ENCODE results near the gene ATP11A. TPM values are rescaled to one million over a fixed set of nuclear protein-coding genes. Genes with fewer than 3 reads are reported as not detected.

The ATP11A gene
- total and polyA plus RNA-seq, 10 of the 15 experiments (the other 5 are each of a cell fraction or from before 2014, with no cell fraction given) = 1.4 to 69.6 (median 14.4) TPM

DNA sequence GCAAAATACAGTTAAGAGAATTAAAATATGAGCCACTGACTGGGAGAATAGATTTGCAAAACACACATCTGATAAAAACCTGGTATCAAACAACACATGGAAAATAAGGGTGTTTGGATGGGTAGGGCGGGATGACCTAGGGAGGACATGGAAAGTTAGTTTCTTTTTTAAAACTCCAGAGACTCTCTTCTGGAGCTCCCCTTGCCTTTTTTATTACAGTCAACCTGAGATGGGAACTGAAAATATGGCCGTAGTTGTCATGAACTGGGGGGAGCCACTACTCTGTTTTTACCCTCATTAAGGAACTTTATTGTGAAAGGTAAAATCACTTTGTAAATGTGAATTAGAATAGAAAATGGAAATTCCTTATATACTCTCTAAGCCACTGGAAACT lies 113.0 kb downstream of the ATP11A start (continued):
- TF ChIP-seq, protein P1, sequence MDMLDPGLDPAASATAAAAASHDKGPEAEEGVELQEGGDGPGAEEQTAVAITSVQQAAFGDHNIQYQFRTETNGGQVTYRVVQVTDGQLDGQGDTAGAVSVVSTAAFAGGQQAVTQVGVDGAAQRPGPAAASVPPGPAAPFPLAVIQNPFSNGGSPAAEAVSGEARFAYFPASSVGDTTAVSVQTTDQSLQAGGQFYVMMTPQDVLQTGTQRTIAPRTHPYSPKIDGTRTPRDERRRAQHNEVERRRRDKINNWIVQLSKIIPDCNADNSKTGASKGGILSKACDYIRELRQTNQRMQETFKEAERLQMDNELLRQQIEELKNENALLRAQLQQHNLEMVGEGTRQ (IDR thresholded peaks at IDR 0.05; ENCODE audit: borderline replicate concordance, low read depth, low read length) = no peak
- TF ChIP-seq RFX5 (IDR thresholded peaks at IDR 0.05; ENCODE audit: low read depth, low read length) (no peak), IRF4 (IDR thresholded peaks at IDR 0.05; ENCODE audit: low read depth, low read length) (peak; percentile 43; the same call in 1 of the 2 replicates), IKZF1 (conservative IDR thresholded peaks at IDR 0.05) (peak; percentile 57), JUNB (IDR thresholded peaks at IDR 0.05) (peak; percentile 47; the same call in 1 of the 2 replicates), GABPA (IDR thresholded peaks at IDR 0.05; ENCODE audit: low read depth) (no peak), HDGF (IDR thresholded peaks at IDR 0.05) (no peak), TCF7 (IDR thresholded peaks at IDR 0.05; ENCODE audit: borderline replicate concordance) (no peak), ZNF622 (IDR thresholded peaks at IDR 0.05) (no peak), EP300 (IDR thresholded peaks at IDR 0.05; ENCODE audit: borderline replicate concordance in 1 of 2, control insufficient read depth in 1 of 2, low read depth in 2 of 2, low read length in 2 of 2) (peak in 1 of 2 experiments; percentile 79; a peak in 2 of 4 replicates), BACH1 (IDR thresholded peaks at IDR 0.05; ENCODE audit: borderline replicate concordance) (no peak), SMARCA5 (IDR thresholded peaks at IDR 0.05) (no peak), JUND (IDR thresholded peaks at IDR 0.05; ENCODE audit: low read depth, low read length) (no peak)
- TF ChIP-seq, protein P2, sequence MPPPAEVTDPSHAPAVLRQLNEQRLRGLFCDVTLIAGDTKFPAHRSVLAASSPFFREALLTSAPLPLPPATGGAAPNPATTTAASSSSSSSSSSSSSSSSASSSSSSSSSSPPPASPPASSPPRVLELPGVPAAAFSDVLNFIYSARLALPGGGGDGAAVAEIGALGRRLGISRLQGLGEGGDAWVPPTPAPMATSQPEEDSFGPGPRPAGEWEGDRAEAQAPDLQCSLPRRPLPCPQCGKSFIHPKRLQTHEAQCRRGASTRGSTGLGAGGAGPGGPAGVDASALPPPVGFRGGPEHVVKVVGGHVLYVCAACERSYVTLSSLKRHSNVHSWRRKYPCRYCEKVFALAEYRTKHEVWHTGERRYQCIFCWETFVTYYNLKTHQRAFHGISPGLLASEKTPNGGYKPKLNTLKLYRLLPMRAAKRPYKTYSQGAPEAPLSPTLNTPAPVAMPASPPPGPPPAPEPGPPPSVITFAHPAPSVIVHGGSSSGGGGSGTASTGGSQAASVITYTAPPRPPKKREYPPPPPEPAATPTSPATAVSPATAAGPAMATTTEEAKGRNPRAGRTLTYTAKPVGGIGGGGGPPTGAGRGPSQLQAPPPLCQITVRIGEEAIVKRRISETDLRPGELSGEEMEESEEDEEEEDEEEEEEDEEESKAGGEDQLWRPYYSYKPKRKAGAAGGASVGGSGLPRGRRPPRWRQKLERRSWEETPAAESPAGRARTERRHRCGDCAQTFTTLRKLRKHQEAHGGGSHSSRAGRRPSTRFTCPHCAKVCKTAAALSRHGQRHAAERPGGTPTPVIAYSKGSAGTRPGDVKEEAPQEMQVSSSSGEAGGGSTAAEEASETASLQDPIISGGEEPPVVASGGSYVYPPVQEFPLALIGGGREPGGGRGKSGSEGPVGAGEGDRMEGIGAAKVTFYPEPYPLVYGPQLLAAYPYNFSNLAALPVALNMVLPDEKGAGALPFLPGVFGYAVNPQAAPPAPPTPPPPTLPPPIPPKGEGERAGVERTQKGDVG (CRISPR knock-in tag; IDR thresholded peaks at IDR 0.05) = no peak
- TF ChIP-seq, protein P3, sequence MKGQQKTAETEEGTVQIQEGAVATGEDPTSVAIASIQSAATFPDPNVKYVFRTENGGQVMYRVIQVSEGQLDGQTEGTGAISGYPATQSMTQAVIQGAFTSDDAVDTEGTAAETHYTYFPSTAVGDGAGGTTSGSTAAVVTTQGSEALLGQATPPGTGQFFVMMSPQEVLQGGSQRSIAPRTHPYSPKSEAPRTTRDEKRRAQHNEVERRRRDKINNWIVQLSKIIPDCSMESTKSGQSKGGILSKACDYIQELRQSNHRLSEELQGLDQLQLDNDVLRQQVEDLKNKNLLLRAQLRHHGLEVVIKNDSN (IDR thresholded peaks at IDR 0.05; ENCODE audit: borderline replicate concordance, extremely low read length, insufficient read depth, low read depth, low read length) = no peak
- TF ChIP-seq, protein P4, sequence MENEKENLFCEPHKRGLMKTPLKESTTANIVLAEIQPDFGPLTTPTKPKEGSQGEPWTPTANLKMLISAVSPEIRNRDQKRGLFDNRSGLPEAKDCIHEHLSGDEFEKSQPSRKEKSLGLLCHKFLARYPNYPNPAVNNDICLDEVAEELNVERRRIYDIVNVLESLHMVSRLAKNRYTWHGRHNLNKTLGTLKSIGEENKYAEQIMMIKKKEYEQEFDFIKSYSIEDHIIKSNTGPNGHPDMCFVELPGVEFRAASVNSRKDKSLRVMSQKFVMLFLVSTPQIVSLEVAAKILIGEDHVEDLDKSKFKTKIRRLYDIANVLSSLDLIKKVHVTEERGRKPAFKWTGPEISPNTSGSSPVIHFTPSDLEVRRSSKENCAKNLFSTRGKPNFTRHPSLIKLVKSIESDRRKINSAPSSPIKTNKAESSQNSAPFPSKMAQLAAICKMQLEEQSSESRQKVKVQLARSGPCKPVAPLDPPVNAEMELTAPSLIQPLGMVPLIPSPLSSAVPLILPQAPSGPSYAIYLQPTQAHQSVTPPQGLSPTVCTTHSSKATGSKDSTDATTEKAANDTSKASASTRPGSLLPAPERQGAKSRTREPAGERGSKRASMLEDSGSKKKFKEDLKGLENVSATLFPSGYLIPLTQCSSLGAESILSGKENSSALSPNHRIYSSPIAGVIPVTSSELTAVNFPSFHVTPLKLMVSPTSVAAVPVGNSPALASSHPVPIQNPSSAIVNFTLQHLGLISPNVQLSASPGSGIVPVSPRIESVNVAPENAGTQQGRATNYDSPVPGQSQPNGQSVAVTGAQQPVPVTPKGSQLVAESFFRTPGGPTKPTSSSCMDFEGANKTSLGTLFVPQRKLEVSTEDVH (IDR thresholded peaks at IDR 0.05; ENCODE audit: low read depth, partially characterized antibody) = no peak
- TF ChIP-seq, protein P5, sequence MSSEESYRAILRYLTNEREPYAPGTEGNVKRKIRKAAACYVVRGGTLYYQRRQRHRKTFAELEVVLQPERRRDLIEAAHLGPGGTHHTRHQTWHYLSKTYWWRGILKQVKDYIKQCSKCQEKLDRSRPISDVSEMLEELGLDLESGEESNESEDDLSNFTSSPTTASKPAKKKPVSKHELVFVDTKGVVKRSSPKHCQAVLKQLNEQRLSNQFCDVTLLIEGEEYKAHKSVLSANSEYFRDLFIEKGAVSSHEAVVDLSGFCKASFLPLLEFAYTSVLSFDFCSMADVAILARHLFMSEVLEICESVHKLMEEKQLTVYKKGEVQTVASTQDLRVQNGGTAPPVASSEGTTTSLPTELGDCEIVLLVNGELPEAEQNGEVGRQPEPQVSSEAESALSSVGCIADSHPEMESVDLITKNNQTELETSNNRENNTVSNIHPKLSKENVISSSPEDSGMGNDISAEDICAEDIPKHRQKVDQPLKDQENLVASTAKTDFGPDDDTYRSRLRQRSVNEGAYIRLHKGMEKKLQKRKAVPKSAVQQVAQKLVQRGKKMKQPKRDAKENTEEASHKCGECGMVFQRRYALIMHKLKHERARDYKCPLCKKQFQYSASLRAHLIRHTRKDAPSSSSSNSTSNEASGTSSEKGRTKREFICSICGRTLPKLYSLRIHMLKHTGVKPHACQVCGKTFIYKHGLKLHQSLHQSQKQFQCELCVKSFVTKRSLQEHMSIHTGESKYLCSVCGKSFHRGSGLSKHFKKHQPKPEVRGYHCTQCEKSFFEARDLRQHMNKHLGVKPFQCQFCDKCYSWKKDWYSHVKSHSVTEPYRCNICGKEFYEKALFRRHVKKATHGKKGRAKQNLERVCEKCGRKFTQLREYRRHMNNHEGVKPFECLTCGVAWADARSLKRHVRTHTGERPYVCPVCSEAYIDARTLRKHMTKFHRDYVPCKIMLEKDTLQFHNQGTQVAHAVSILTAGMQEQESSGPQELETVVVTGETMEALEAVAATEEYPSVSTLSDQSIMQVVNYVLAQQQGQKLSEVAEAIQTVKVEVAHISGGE (CRISPR knock-in tag; IDR thresholded peaks at IDR 0.05) = no peak

All from GM12878 (cell line).